Erythroblast (primary cell): ENCODE results near the gene CEP120.

ENCODE experiments used
- GATA1 ChIP-seq: IDR thresholded peaks from 2 replicates; pipeline ENCODE4 v1.6.1; 2011; ENCODE audit warnings: low read depth, mild to moderate bottlenecking, control low read depth, low read length, moderate library complexity
- POLR2A ChIP-seq: IDR thresholded peaks from 2 replicates; pipeline ENCODE4 v1.6.1; 2011; ENCODE audit warnings: mild to moderate bottlenecking, low read length

DNA sequence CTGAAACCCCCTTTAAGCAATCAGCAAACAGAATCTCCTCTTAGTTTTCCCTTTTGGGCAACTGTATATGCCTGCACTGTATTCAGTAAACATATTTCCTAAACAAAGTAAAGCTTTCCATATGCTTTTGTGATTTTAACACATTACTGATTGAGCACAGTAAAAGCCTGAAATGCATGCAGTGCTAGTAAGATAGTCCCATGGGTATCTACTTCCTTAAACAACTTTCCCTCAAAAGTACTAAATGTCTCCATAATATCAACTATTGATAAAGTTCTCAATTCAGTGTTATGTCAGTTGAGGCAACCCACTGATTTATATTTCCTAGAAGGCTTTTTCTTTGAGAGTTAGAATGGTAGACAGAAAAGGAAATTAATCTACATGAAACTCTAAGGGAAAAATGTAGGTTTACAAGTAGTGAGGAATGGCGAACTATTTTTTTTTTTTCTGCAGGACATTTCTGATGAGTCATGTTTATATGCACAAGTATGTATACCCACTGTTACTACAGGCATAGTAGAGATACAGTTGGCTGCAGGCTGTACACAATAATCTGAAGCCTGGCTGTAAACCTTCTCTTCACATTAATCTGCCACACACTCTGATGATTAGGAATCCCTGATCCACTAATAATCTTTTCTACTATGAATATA lies 31.2 kb upstream of the CEP120 start:
- TF ChIP-seq POLR2A: no peak
- TF ChIP-seq GATA1: no peak
